ENCODE results near the gene TTC32. TPM values are rescaled to one million over a fixed set of nuclear protein-coding genes. Genes with fewer than 3 reads are reported as not detected.

Gene TTC32
- total RNA-seq, 1 donor from 2014 or later = 4.2 TPM

DNA sequence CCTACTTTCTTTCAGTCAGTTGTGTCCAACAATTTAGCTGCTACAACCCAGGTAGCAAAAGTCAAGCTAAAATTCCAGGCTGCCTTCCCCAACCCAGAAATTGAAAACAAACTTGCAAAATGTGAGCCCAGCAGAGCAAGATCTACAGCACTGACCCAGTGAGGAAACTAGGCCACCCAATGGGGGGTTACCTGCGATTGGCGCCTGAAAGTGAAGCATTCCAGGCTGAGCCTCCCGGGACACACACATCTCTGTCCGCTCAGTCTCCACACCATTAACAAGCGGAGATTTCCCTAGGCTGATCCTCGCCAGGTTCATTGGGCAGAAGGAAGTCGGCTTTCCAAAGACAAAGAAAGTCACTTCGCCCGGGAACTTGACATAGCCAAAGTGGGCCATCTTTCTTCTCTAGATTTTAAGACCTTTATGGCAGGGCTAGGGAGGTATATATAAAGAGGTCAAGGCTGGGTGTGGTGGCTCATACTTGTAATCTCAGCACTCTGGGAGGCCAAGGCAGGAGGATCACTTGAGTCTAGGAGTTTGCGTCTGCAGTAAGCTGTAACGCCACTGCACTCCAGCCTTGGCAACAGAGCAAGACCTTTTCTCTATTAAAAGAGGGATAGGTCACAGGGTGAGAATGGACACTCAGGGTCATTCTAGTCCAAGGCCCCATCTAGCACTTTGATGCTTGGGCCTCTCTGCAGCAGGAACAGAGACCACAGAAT, 53.6 kb downstream of the TTC32 start:
- Histone ChIP-seq H3K4me1 (ENCODE audit: insufficient read depth, low read length) (no peaks in the 10 kb centered on the region), H4K20me1 (ENCODE audit: insufficient read depth, low read length) (no peaks in the 10 kb centered on the region), H3K4me3 (ENCODE audit: insufficient read depth, low read depth, low read length) (no peak overlapping the region), H3K27me3 (ENCODE audit: insufficient read depth, low read length) (peaks cover 3% of the 10 kb centered on the region), H3K4me2 (ENCODE audit: low read length) (no peak overlapping the region), H3K9me3 (ENCODE audit: insufficient read depth, low read depth, low read length) (no peaks in the 10 kb centered on the region), H3K36me3 (ENCODE audit: insufficient read depth, low read length) (no peaks in the 10 kb centered on the region), H3K9ac (ENCODE audit: low read length) (no peak overlapping the region), H3K27ac (ENCODE audit: low read depth, low read length) (no peak overlapping the region), H3K79me2 (ENCODE audit: insufficient read depth, low read length) (no peaks in the 10 kb centered on the region), H2AFZ (ENCODE audit: low read depth, low read length) (no peak overlapping the region)
- Mint-ChIP-seq H3K4me3 (ENCODE audit: unreplicated experiment) (no peak overlapping the region), H3K9me3 (ENCODE audit: unreplicated experiment) (peaks cover 6% of the 10 kb centered on the region), H3K36me3 (ENCODE audit: low read depth, unreplicated experiment) (no peaks in the 10 kb centered on the region), H3K4me1 (ENCODE audit: low read depth, unreplicated experiment) (no peaks in the 10 kb centered on the region), H3K27me3 (ENCODE audit: low read depth, unreplicated experiment) (peaks cover 30% of the 10 kb centered on the region), H3K27ac (ENCODE audit: unreplicated experiment) (no peak overlapping the region)
- FAIRE-seq = no peak
- no peak for DNase-seq (ENCODE audit: low read depth)
- TF ChIP-seq, protein P1, sequence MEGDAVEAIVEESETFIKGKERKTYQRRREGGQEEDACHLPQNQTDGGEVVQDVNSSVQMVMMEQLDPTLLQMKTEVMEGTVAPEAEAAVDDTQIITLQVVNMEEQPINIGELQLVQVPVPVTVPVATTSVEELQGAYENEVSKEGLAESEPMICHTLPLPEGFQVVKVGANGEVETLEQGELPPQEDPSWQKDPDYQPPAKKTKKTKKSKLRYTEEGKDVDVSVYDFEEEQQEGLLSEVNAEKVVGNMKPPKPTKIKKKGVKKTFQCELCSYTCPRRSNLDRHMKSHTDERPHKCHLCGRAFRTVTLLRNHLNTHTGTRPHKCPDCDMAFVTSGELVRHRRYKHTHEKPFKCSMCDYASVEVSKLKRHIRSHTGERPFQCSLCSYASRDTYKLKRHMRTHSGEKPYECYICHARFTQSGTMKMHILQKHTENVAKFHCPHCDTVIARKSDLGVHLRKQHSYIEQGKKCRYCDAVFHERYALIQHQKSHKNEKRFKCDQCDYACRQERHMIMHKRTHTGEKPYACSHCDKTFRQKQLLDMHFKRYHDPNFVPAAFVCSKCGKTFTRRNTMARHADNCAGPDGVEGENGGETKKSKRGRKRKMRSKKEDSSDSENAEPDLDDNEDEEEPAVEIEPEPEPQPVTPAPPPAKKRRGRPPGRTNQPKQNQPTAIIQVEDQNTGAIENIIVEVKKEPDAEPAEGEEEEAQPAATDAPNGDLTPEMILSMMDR (IDR thresholded peaks at IDR 0.05; ENCODE audit: insufficient read depth, low read depth, low read length) = no peak
- TF ChIP-seq EZH2 (IDR thresholded peaks at IDR 0.05; ENCODE audit: insufficient read depth, low read length) = no peak

DNA sequence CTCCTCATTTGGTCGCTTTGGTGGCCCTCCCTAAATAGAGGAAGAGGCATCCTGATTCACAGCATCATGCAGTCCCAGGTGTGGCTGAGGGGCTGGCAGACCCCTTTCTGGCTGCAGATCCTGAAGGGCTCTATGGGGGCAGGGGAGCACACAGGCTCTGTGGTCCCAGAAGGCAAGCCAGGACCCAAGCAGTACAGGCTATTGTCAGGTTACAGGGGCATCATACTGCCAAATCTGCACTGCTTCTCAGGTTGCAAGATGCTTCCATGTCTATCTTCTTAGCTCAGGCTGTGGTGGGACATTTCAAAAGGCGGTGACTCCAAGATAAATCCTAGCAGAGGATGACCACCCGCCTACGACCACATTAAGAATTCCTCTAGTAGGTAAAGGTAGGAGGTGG, 54.3 kb downstream of the TTC32 start:
- TF ChIP-seq, protein P1 (IDR thresholded peaks at IDR 0.05; ENCODE audit: insufficient read depth, low read depth, low read length) = no peak
- no peak for TF ChIP-seq EZH2 (IDR thresholded peaks at IDR 0.05; ENCODE audit: insufficient read depth, low read length)
- H3K36me3 ChIP-seq (ENCODE audit: insufficient read depth, low read length) = no peaks in the 10 kb centered on the region
- H3K4me3 Mint-ChIP-seq (ENCODE audit: unreplicated experiment) = no peak overlapping the region
- no peak overlapping the region for H3K4me3 ChIP-seq (ENCODE audit: insufficient read depth, low read depth, low read length)
- no peak for DNase-seq (ENCODE audit: low read depth)
- peaks cover 6% of the 10 kb centered on the region for H3K9me3 Mint-ChIP-seq (ENCODE audit: unreplicated experiment)
- H3K9me3 ChIP-seq (ENCODE audit: insufficient read depth, low read depth, low read length) = no peaks in the 10 kb centered on the region
- no peak overlapping the region for H2AFZ ChIP-seq (ENCODE audit: low read depth, low read length)
- H3K4me2 ChIP-seq (ENCODE audit: low read length) = no peak overlapping the region
- no peak overlapping the region for H3K27ac Mint-ChIP-seq (ENCODE audit: unreplicated experiment)
- H3K27me3 ChIP-seq (ENCODE audit: insufficient read depth, low read length) = peaks cover 3% of the 10 kb centered on the region
- no peak for FAIRE-seq
- H3K4me1 ChIP-seq (ENCODE audit: insufficient read depth, low read length) = no peaks in the 10 kb centered on the region
- peaks cover 34% of the 10 kb centered on the region for H3K27me3 Mint-ChIP-seq (ENCODE audit: low read depth, unreplicated experiment)
- H3K79me2 ChIP-seq (ENCODE audit: insufficient read depth, low read length) = no peaks in the 10 kb centered on the region
- H3K27ac ChIP-seq (ENCODE audit: low read depth, low read length) = no peak overlapping the region
- H3K9ac ChIP-seq (ENCODE audit: low read length) = no peak overlapping the region
- no peaks in the 10 kb centered on the region for H3K4me1 Mint-ChIP-seq (ENCODE audit: low read depth, unreplicated experiment)
- H3K36me3 Mint-ChIP-seq (ENCODE audit: low read depth, unreplicated experiment) = no peaks in the 10 kb centered on the region
- H4K20me1 ChIP-seq (ENCODE audit: insufficient read depth, low read length) = no peaks in the 10 kb centered on the region

Other genes starting within 250 kb of the TTC32 start
- 9.1 and 9.6 TPM in 2 replicates for gene WDR35, start 88.1 kb upstream of the TTC32 start, total RNA-seq
- gene MATN3, start 110.7 kb upstream of the TTC32 start, total RNA-seq = 11.4 and 13.3 TPM in 2 replicates
- gene LAPTM4A, start 149.6 kb upstream of the TTC32 start, total RNA-seq = 300 and 337 TPM in 2 replicates

All from astrocyte (in vitro differentiated cells and primary cell).